Erythroblast (primary cell): ENCODE measurements around the gene CKM.

ENCODE experiments used
- GATA1 ChIP-seq: IDR thresholded peaks from 2 replicates; pipeline ENCODE4 v1.6.1; 2011; ENCODE audit warnings: low read depth, mild to moderate bottlenecking, control low read depth, low read length, moderate library complexity
- POLR2A ChIP-seq: IDR thresholded peaks from 2 replicates; pipeline ENCODE4 v1.6.1; 2011; ENCODE audit warnings: mild to moderate bottlenecking, low read length

DNA sequence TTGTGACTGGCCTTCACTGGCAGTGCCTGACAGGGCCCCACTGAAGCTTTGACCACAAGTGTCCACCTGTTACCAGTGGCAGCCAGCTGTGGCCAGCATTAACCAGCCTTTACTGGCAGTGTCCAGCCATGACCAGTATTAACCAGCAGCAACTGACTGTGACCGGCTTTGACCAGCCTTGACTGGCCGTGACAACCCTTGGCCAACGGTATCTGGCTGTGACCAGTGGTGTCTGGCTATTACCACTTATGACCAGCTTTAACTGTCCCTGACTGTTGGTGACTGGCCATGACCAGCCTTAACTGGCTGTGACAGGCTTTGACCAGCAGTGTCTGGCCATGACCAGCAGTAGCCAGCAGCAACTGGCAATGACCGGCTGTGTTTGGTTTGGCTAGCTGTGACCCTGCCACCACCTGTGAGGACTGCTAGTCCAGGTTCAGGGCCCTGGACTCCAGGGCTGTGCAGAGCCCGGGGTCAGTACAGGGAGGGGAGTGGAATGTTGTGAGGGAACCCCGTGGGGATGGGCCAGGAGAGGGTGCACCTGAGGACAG is 32.2 kb downstream of the CKM start:
- TF ChIP-seq POLR2A (no peak), GATA1 (no peak)
